H1 (cell line): ENCODE measurements around the gene GALNT2. TPM values are rescaled to one million over a fixed set of nuclear protein-coding genes. Genes with fewer than 3 reads are reported as not detected.

Experiments
- CTCF ChIA-PET: fragments of 300-600 bp; sonication (Branson Sonifier 250); formaldehyde crosslinking; loops from one replicate; lab custom pipeline; 2021; ENCODE audit not compliant: partially characterized antibody; lab: Charles Lee
- POLR2A ChIA-PET: fragments of 300-600 bp; sonication (Branson Sonifier 250); formaldehyde crosslinking; loops from one replicate; lab custom pipeline; 2021; ENCODE audit warnings: inconsistent platforms; ENCODE audit not compliant: partially characterized antibody; lab: Charles Lee
- DNase-seq, 2 experiments: peaks; one replicate each; pipeline versions ENCODE4 v3.0.0 to v3.0.0-alpha.2; 2010 to 2022; ENCODE audit warnings: low spot score in 2 of 2, low read depth in 1 of 2, mixed read lengths in 1 of 2
- FAIRE-seq: peaks from 2 replicates; lab custom pipeline; 2011; peaks lifted over from hg19 to GRCh38; lab: Jason Lieb, UNC
- H2AFZ ChIP-seq: 2 replicates; pipeline ENCODE4 v1.8.1; 2012; ENCODE audit warnings: low read length, inconsistent platforms
- H2AK5ac ChIP-seq: 2 replicates; pipeline ENCODE4 v1.6.1; 2013; ENCODE audit warnings: low read depth, low read length
- H2BK120ac ChIP-seq: replicated peaks from 2 replicates; pipeline ENCODE3; 2013; ENCODE audit warnings: low read depth, low read length, inconsistent platforms
- H2BK12ac ChIP-seq: 2 replicates; pipeline ENCODE4 v1.6.1; 2013; ENCODE audit warnings: low read depth, low read length
- H2BK15ac ChIP-seq: 2 replicates; pipeline ENCODE4 v1.6.1; 2013; ENCODE audit warnings: low read length
- H2BK20ac ChIP-seq: 2 replicates; pipeline ENCODE4 v1.6.1; 2013; ENCODE audit warnings: low read length
- H2BK5ac ChIP-seq: 2 replicates; pipeline ENCODE4 v1.6.1; 2013; ENCODE audit warnings: low read depth, low read length
- H3K14ac ChIP-seq: 2 replicates; pipeline ENCODE4 v1.6.1; 2013; ENCODE audit warnings: inconsistent platforms; ENCODE audit not compliant: insufficient read length
- H3K18ac ChIP-seq: 2 replicates; pipeline ENCODE4 v1.6.1; 2013; ENCODE audit warnings: low read length; ENCODE audit errors: extremely low read depth
- H3K23ac ChIP-seq: 2 replicates; pipeline ENCODE4 v1.6.1; 2013; ENCODE audit warnings: inconsistent platforms; ENCODE audit not compliant: insufficient read length
- H3K23me2 ChIP-seq: 2 replicates; pipeline ENCODE4 v1.6.1; 2013; ENCODE audit warnings: low read depth, low read length
- H3K27ac ChIP-seq: 2 replicates; pipeline ENCODE4 v1.6.1; 2011; ENCODE audit warnings: low read depth, low read length, inconsistent platforms
- H3K27me3 ChIP-seq, 4 experiments: replicated peaks in 1 of 4; 1 replicate in 1 of 4; 2 replicates in 3 of 4; pipeline versions ENCODE4 v1.6.1 to v1.8.1; 2011 to 2013; ENCODE audit warnings: low read length in 3 of 4, mild to moderate bottlenecking in 3 of 4, inconsistent platforms in 2 of 4, mixed read lengths in 2 of 4, moderate library complexity in 1 of 4; ENCODE audit not compliant: control insufficient read depth in 3 of 4, insufficient read depth in 3 of 4; ENCODE audit errors: extremely low read depth in 1 of 4
- H3K36me3 ChIP-seq, 4 experiments: 2 replicates each; pipeline versions ENCODE4 v1.6.1 to v1.8.1; 2011 to 2013; ENCODE audit warnings: mild to moderate bottlenecking in 4 of 4, low read length in 3 of 4, moderate library complexity in 2 of 4, control low read depth in 1 of 4, inconsistent platforms in 1 of 4; ENCODE audit not compliant: insufficient read depth in 4 of 4, control insufficient read depth in 2 of 4
- H3K4ac ChIP-seq: replicated peaks from 2 replicates; pipeline ENCODE3; 2013; ENCODE audit warnings: low read length, low read depth, mixed read lengths, inconsistent platforms; ENCODE audit not compliant: insufficient read length
- H3K4me1 ChIP-seq, 4 experiments: replicated peaks in 1 of 4; 1 replicate in 1 of 4; 2 replicates in 3 of 4; pipeline versions ENCODE4 v1.6.1 to v1.8.1; 2011 to 2013; ENCODE audit warnings: low read length in 3 of 4, inconsistent platforms in 2 of 4, mixed read lengths in 1 of 4; ENCODE audit not compliant: insufficient read depth in 4 of 4, control insufficient read depth in 3 of 4
- H3K4me2 ChIP-seq, 2 experiments: 2 replicates each; pipeline versions ENCODE4 v1.6.1 to v1.8.1; 2011 to 2013; ENCODE audit warnings: low read depth in 2 of 2, low read length in 2 of 2, control low read depth in 1 of 2, inconsistent platforms in 1 of 2, mild to moderate bottlenecking in 1 of 2; ENCODE audit not compliant: insufficient read depth in 1 of 2
- H3K4me3 ChIP-seq, 4 experiments: fragments of 200-600, 300-600 bp in 1 of 4; sonication (generic), shearing (Covaris generic), sonication (Bioruptor Twin) in 1 of 4; 2 replicates each; pipeline versions ENCODE4 v1.5.1 to v1.8.1; 2011 to 2016; ENCODE audit warnings: low read length in 4 of 4, low read depth in 3 of 4, control low read depth in 2 of 4, inconsistent platforms in 2 of 4, mild to moderate bottlenecking in 2 of 4, mixed read lengths in 1 of 4, moderate library complexity in 1 of 4; ENCODE audit not compliant: insufficient read depth in 2 of 4; ENCODE audit errors: extremely low read depth in 1 of 4
- H3K56ac ChIP-seq: replicated peaks from 2 replicates; pipeline ENCODE3; 2013; ENCODE audit warnings: low read depth, mild to moderate bottlenecking, mixed read lengths, low read length, inconsistent platforms; ENCODE audit not compliant: insufficient read length
- H3K79me1 ChIP-seq: 2 replicates; pipeline ENCODE4 v1.6.1; 2013; ENCODE audit warnings: low read depth, low read length, control low read depth
- H3K79me2 ChIP-seq, 2 experiments: 2 replicates each; pipeline versions ENCODE4 v1.6.1 to v1.8.1; 2012 to 2013; ENCODE audit warnings: low read length in 2 of 2, mild to moderate bottlenecking in 2 of 2, inconsistent platforms in 1 of 2; ENCODE audit not compliant: insufficient read depth in 2 of 2, control insufficient read depth in 1 of 2
- H3K9ac ChIP-seq, 4 experiments: replicated peaks in 1 of 4; 1 replicate in 1 of 4; 2 replicates in 3 of 4; pipeline versions ENCODE4 v1.6.1 to v1.8.1; 2011 to 2013; ENCODE audit warnings: low read depth in 3 of 4, low read length in 3 of 4, control low read depth in 2 of 4, mild to moderate bottlenecking in 2 of 4, moderate library complexity in 2 of 4, inconsistent platforms in 1 of 4; ENCODE audit errors: extremely low read depth in 1 of 4
- H3K9me3 ChIP-seq, 2 experiments: 2 replicates each; pipeline versions ENCODE4 v1.6.1 to v1.8.1; 2012 to 2013; ENCODE audit warnings: mild to moderate bottlenecking in 2 of 2, moderate library complexity in 2 of 2, control low read depth in 1 of 2, inconsistent platforms in 1 of 2, low read depth in 1 of 2, low read length in 1 of 2, mixed read lengths in 1 of 2; ENCODE audit not compliant: insufficient read depth in 2 of 2
- H4K20me1 ChIP-seq, 2 experiments: replicated peaks in 1 of 2; 2 replicates each; pipeline versions ENCODE3 to v1.8.1; 2011 to 2013; ENCODE audit warnings: inconsistent platforms in 2 of 2, low read length in 2 of 2, mild to moderate bottlenecking in 1 of 2; ENCODE audit not compliant: insufficient read depth in 2 of 2, control insufficient read depth in 1 of 2
- H4K5ac ChIP-seq: 2 replicates; pipeline ENCODE4 v1.6.1; 2013; ENCODE audit warnings: low read length, low read depth, mixed read lengths, inconsistent platforms; ENCODE audit not compliant: insufficient read length
- H4K8ac ChIP-seq: 2 replicates; pipeline ENCODE4 v1.8.0; 2013; ENCODE audit warnings: mild to moderate bottlenecking, moderate library complexity, low read length, inconsistent platforms; ENCODE audit not compliant: insufficient read depth; ENCODE audit errors: extremely low read depth
- H4K91ac ChIP-seq: replicated peaks from 2 replicates; pipeline ENCODE3; 2013; ENCODE audit warnings: low read length, mixed read lengths, inconsistent platforms; ENCODE audit not compliant: insufficient read length
- ATF3 ChIP-seq: IDR thresholded peaks from 2 replicates; pipeline ENCODE4 v1.6.1; 2011; ENCODE audit warnings: low read depth, mild to moderate bottlenecking, low read length; ENCODE audit not compliant: insufficient read depth
- CBX5 ChIP-seq: fragments of 300-800, 300-1000 bp; sonication (generic); IDR thresholded peaks from 2 replicates; pipeline ENCODE4 v1.7.1; 2016; ENCODE audit warnings: antibody characterized with exemption, low read length, low read depth
- CHD1 ChIP-seq: IDR thresholded peaks from 2 replicates; pipeline ENCODE4 v1.6.1; 2012; ENCODE audit warnings: low read depth, low read length, improper control_type of control experiment
- CHD2 ChIP-seq: IDR thresholded peaks from 2 replicates; pipeline ENCODE4 v1.6.1; 2012; ENCODE audit warnings: low read length, improper control_type of control experiment
- CREB1 ChIP-seq: IDR thresholded peaks from 2 replicates; pipeline ENCODE4 v1.6.1; 2012; ENCODE audit warnings: inconsistent platforms
- EGR1 ChIP-seq: IDR thresholded peaks from 2 replicates; pipeline ENCODE4 v1.6.1; 2011; ENCODE audit warnings: low read depth, low read length, borderline replicate concordance
- EP300 ChIP-seq, 2 experiments: IDR thresholded peaks; 1 replicate in 1 of 2; 2 replicates in 1 of 2; pipeline ENCODE4 v1.6.1; 2011 to 2012; ENCODE audit warnings: low read depth in 2 of 2, low read length in 2 of 2, mild to moderate bottlenecking in 2 of 2, borderline replicate concordance in 1 of 2, inconsistent platforms in 1 of 2, moderate library complexity in 1 of 2
- EZH2 ChIP-seq: fragments of 200-600 bp; sonication (generic); IDR thresholded peaks from 2 replicates; pipeline ENCODE4 v1.7.1; 2012; ENCODE audit warnings: low read depth, mild to moderate bottlenecking, moderate library complexity, low read length, inconsistent platforms; ENCODE audit not compliant: severe bottlenecking
- HDAC6 ChIP-seq: IDR thresholded peaks from one replicate; pipeline ENCODE4 v1.7.1; 2012; ENCODE audit warnings: low read depth, mild to moderate bottlenecking, inconsistent platforms, low read length, moderate library complexity
- SAP30 ChIP-seq: fragments of 300-600 bp; sonication (generic); IDR thresholded peaks from 2 replicates; pipeline ENCODE4 v1.7.1; 2012; ENCODE audit warnings: low read length, moderate library complexity, mild to moderate bottlenecking, inconsistent platforms; ENCODE audit not compliant: insufficient read depth, insufficient replicate concordance
- SIX5 ChIP-seq: IDR thresholded peaks from 2 replicates; pipeline ENCODE4 v1.6.1; 2011; ENCODE audit warnings: mild to moderate bottlenecking, low read depth, low read length
- SP1 ChIP-seq: IDR thresholded peaks from 2 replicates; pipeline ENCODE4 v1.6.1; 2011; ENCODE audit warnings: low read depth, low read length
- SP2 ChIP-seq: IDR thresholded peaks from 2 replicates; pipeline ENCODE4 v1.6.1; 2012; ENCODE audit warnings: mild to moderate bottlenecking, low read length, inconsistent platforms
- TBP ChIP-seq: IDR thresholded peaks from 2 replicates; pipeline ENCODE4 v1.6.1; 2011; ENCODE audit warnings: low read depth, low read length, improper control_type of control experiment
- YY1 ChIP-seq: IDR thresholded peaks from 2 replicates; pipeline ENCODE4 v1.6.1; 2011; ENCODE audit warnings: low read depth, mild to moderate bottlenecking, low read length
- WGBS, 2 experiments: shearing (Covaris generic) in 1 of 2; methylation state at CpG; one replicate each; pipeline versions ENCODE4 v1.1.6 to v1.1.7; 2013 to 2015; ENCODE audit warnings: low lambda C conversion rate in 2 of 2, mixed read lengths in 2 of 2, inconsistent platforms in 1 of 2, low coverage in 1 of 2, missing lambda C conversion rate in 1 of 2; ENCODE audit not compliant: insufficient replicate concordance in 2 of 2, insufficient coverage in 1 of 2, insufficient read length in 1 of 2; ENCODE audit errors: extremely low coverage in 1 of 2, missing lambda C conversion rate in 1 of 2; 5-methylcytosine and 5-hydroxymethylcytosine counted together
- polyA plus RNA-seq, 7 experiments: library from polyadenylated mRNA; depleted of rRNA in 3 of 7; stranded (reverse) in 5 of 7; unstranded in 2 of 7; fragments of >200 nt in 5 of 7; fragments of 200-250 nt in 2 of 7; gene quantifications; 1 replicate in 5 of 7; 2 replicates in 1 of 7; 4 replicates in 1 of 7; pipeline versions ENCODE4 v1.2.1 to v1.2.3, GENCODE V29; 2011 to 2013; ENCODE audit warnings: missing spikeins in 2 of 7, mixed read lengths in 2 of 7
- total RNA-seq: library from RNA; stranded (reverse); fragmentation: NEBNext Ultra II Directional; extraction: Animal tissue kit (Norgen Biotek cat#: 25700); gene quantifications from 2 replicates; pipeline ENCODE4 v1.2.1, GENCODE V29; 2021

GALNT2 gene
- total and polyA plus RNA-seq, 2 of the 8 experiments (the other 6 are each of a cell fraction or from before 2014, with no cell fraction given) = 34.5 to 75.3 TPM

GRCh38 chr1:230156536-230156935, 89.5 kb downstream of the GALNT2 start:
- Histone ChIP-seq H4K20me1 (peaks cover 0 to 4% of the 10 kb centered on the region in 2 experiments), H3K56ac (no peak overlapping the region), H3K9ac (no peak overlapping the region), H3K4me2 (no peak overlapping the region), H3K9me3 (no peaks in the 10 kb centered on the region), H3K27me3 (no peaks in the 10 kb centered on the region), H3K79me1 (peaks cover 11% of the 10 kb centered on the region; the same call in 1 of the 2 replicates), H2BK5ac (no peak overlapping the region), H3K27ac (no peak overlapping the region), H3K79me2 (peaks cover 3 to 74% of the 10 kb centered on the region in 2 experiments; a peak in 2 of 4 replicates), H3K14ac (no peak overlapping the region), H2AFZ (no peak overlapping the region), H4K8ac (no peak overlapping the region), H4K91ac (no peak overlapping the region), H3K23ac (no peak overlapping the region), H2BK20ac (no peak overlapping the region), H2BK12ac (no peak overlapping the region), H3K23me2 (no peaks in the 10 kb centered on the region; the same call in 1 of the 2 replicates), H3K18ac (no peak overlapping the region), H3K4me3 (no peak overlapping the region), H3K36me3 (no peaks in the 10 kb centered on the region), H2BK15ac (no peak overlapping the region), H3K4me1 (peaks cover 0 to 2% (median 1%) of the 10 kb centered on the region in 4 experiments; a peak in 1 of 7 replicates), H4K5ac (no peak overlapping the region), H2BK120ac (no peak overlapping the region), H3K4ac (no peak overlapping the region), H2AK5ac (no peak overlapping the region)
- CTCF ChIA-PET = interaction anchor here (0.9 to 2.8 kb wide), 5 partner anchors 9 to 36 kb away, joined by 3 to 19 read pairs (median 3); no protein-coding TSS in a partner anchor
- POLR2A ChIA-PET = interaction anchor here (0.6 kb wide), 1 partner anchor 186 kb away, joined by 3 read pairs; no protein-coding TSS in a partner anchor
- WGBS, 2 experiments = 89% methylated on average over 4 of the region's 4 CpGs; no CpG with 5 or more reads in 1 of the 2 experiments
- DNase-seq (no peak), FAIRE-seq (no peak)
- TF ChIP-seq SP1 (no peak), EGR1 (no peak), CHD1 (no peak), SAP30 (no peak), CREB1 (no peak), TBP (no peak), SIX5 (no peak), SP2 (no peak), ATF3 (no peak), CBX5 (no peak), CHD2 (no peak), EP300 (IDR thresholded peaks at IDR 0.05; ENCODE audit: borderline replicate concordance in 1 of 2, low read depth in 2 of 2, low read length in 2 of 2) (no peak), YY1 (no peak), HDAC6 (no peak), EZH2 (no peak)
